Measurements from ENCODE around the gene RIMKLB. TPM values are rescaled to one million over a fixed set of nuclear protein-coding genes. Genes with fewer than 3 reads are reported as not detected.

RIMKLB gene
- total RNA-seq, 1 donor from 2014 or later, result 42.6 TPM

DNA sequence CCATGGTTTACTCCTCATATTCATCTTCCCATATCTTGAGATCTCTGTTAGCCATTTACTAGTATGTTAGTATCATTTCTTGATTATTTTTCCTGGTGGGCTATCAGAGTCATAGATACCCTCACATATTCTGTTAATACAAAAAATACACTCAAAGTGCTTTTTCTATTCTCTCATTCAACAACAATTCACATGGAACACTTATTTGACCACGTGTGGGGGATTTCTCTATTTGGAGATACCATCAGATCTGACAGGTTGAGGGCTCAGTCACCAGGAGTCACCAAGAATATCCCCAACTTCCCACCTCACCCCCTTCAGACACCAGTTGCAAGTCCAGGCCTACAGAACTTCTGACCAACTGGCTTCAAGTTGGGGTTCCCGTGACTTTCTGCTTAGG is 72.7 kb downstream of the RIMKLB start:
- TF ChIP-seq, protein P1, sequence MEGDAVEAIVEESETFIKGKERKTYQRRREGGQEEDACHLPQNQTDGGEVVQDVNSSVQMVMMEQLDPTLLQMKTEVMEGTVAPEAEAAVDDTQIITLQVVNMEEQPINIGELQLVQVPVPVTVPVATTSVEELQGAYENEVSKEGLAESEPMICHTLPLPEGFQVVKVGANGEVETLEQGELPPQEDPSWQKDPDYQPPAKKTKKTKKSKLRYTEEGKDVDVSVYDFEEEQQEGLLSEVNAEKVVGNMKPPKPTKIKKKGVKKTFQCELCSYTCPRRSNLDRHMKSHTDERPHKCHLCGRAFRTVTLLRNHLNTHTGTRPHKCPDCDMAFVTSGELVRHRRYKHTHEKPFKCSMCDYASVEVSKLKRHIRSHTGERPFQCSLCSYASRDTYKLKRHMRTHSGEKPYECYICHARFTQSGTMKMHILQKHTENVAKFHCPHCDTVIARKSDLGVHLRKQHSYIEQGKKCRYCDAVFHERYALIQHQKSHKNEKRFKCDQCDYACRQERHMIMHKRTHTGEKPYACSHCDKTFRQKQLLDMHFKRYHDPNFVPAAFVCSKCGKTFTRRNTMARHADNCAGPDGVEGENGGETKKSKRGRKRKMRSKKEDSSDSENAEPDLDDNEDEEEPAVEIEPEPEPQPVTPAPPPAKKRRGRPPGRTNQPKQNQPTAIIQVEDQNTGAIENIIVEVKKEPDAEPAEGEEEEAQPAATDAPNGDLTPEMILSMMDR (IDR thresholded peaks at IDR 0.05; ENCODE audit: insufficient read depth, low read length, severe bottlenecking), result no peak
- H3K27me3 ChIP-seq (ENCODE audit: control insufficient read depth, insufficient read depth, low read length), result no peaks in the 10 kb centered on the region
- DNase-seq (ENCODE audit: low read depth), result no peak
- H3K4me3 ChIP-seq (ENCODE audit: low read depth, low read length), result no peak overlapping the region
- FAIRE-seq, result no peak
- H3K36me3 ChIP-seq (ENCODE audit: control insufficient read depth, insufficient read depth, low read length), result peaks cover 4% of the 10 kb centered on the region

DNA sequence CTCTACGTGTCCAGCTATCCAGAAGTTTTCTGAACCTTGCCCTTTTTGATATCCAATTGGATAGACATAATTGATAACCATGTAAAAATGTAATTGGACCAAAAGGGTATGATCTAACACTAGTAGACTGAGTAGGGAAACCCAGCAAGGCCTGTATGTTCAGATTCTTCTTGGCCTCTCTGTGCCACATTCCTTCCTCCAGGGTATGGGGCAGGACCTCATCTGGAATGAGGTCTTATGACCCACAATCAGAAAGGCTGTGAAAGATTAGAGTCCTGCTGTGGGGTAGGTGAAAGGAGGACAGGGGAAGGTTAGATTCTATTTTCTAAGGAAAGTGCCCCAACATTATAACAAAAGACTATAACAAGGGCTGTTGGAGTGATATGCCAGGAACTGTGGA is 73.3 kb downstream of the RIMKLB start:
- no peak overlapping the region for H3K4me3 ChIP-seq (ENCODE audit: low read depth, low read length)
- DNase-seq (ENCODE audit: low read depth) (no peak), FAIRE-seq (no peak)
- peaks cover 4% of the 10 kb centered on the region for H3K36me3 ChIP-seq (ENCODE audit: control insufficient read depth, insufficient read depth, low read length)
- no peaks in the 10 kb centered on the region for H3K27me3 ChIP-seq (ENCODE audit: control insufficient read depth, insufficient read depth, low read length)
- TF ChIP-seq, protein P1 (IDR thresholded peaks at IDR 0.05; ENCODE audit: insufficient read depth, low read length, severe bottlenecking), result no peak

DNA sequence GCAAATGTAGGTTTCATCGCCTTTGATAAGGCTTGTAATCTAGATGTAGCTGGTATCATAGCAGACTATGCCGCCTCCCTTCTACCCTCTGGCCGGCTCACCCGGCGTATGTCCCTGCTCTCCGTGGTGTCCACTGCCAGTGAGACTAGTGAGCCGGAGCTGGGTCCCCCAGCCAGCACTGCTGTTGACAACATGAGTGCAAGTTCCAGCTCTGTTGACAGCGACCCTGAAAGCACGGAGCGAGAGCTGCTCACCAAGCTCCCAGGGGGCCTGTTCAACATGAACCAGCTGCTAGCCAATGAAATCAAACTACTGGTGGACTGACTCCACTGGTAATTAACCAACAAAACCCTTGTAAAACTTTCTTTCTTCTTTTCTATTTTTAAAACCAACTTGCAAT is 75.7 kb downstream of the RIMKLB start:
- TF ChIP-seq, protein P1 (IDR thresholded peaks at IDR 0.05; ENCODE audit: insufficient read depth, low read length, severe bottlenecking), result no peak
- no peak for DNase-seq (ENCODE audit: low read depth)
- FAIRE-seq, result no peak
- Histone ChIP-seq H3K4me3 (ENCODE audit: low read depth, low read length) (no peak overlapping the region), H3K27me3 (ENCODE audit: control insufficient read depth, insufficient read depth, low read length) (no peaks in the 10 kb centered on the region), H3K36me3 (ENCODE audit: control insufficient read depth, insufficient read depth, low read length) (peaks cover 4% of the 10 kb centered on the region)

DNA sequence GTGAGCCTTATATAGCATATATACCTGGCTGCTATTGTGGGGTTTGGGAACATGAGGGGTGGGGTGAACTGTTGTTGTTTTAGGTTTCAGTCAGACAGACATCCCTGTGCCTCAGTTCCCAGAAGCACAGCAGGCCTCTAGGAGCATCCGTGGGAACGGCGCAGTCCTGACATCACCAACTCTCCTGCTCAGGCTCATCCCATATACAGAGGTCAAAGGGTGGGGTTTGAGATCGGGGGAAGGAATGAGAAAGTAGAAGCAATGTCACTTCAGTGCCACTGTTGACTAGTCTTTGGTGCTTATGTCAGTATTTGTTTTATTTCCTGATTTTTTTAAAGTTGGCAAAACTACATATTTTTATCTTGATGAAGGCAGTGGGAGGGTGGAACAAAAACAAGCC is 81.5 kb downstream of the RIMKLB start:
- no peaks in the 10 kb centered on the region for H3K27me3 ChIP-seq (ENCODE audit: control insufficient read depth, insufficient read depth, low read length)
- DNase-seq (ENCODE audit: low read depth) (no peak), FAIRE-seq (no peak)
- H3K4me3 ChIP-seq (ENCODE audit: low read depth, low read length), result no peak overlapping the region
- no peaks in the 10 kb centered on the region for H3K36me3 ChIP-seq (ENCODE audit: control insufficient read depth, insufficient read depth, low read length)
- TF ChIP-seq, protein P1 (IDR thresholded peaks at IDR 0.05; ENCODE audit: insufficient read depth, low read length, severe bottlenecking), result no peak

DNA sequence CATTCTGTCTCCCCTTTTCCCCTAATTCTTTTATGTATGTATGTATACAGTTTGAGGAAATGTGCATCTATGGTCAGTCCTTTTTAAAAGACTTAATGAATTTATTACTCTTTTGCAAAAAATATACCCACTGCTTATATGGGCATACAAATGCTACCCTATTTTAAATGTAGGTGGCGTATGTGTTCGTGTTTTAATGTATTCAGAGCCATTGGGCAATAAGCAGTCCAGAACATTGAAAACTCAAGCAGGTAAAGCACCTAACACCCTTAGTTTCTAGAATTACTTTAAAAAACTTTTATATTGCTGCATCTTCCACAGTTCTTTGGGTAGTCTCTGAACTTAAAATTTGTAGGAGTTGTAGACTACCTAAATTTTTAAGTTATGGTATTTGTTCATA is 82.1 kb downstream of the RIMKLB start:
- no peaks in the 10 kb centered on the region for H3K36me3 ChIP-seq (ENCODE audit: control insufficient read depth, insufficient read depth, low read length)
- TF ChIP-seq, protein P1 (IDR thresholded peaks at IDR 0.05; ENCODE audit: insufficient read depth, low read length, severe bottlenecking), result no peak
- no peak overlapping the region for H3K4me3 ChIP-seq (ENCODE audit: low read depth, low read length)
- DNase-seq (ENCODE audit: low read depth) (peak; percentile 8), FAIRE-seq (no peak)
- no peaks in the 10 kb centered on the region for H3K27me3 ChIP-seq (ENCODE audit: control insufficient read depth, insufficient read depth, low read length)

DNA sequence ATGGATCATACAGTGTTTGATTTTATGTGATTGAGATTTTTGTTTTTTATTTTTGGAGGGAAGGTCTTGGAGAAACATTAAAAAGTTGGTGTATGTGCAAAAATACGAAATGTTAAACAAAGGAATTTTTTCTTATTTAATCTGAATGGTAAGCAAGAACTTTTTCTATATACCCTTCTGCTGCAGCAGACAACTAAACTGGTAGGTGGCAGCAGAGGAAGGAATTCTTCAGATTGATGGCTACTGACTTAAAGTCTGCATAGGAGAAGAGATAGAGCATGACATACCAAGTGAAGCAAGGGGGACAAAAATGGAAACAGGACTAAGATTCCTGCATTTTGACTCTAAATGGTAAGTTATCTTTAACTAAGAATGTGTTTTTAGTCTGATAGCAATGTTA is 82.6 kb downstream of the RIMKLB start:
- TF ChIP-seq, protein P1 (IDR thresholded peaks at IDR 0.05; ENCODE audit: insufficient read depth, low read length, severe bottlenecking), result peak; percentile 44
- DNase-seq (ENCODE audit: low read depth) (peak; percentile 47), FAIRE-seq (no peak)

More for the DNA sequence above, 82.6 kb downstream of the RIMKLB start:
- Histone ChIP-seq H3K4me3 (ENCODE audit: low read depth, low read length) (no peak overlapping the region), H3K36me3 (ENCODE audit: control insufficient read depth, insufficient read depth, low read length) (no peaks in the 10 kb centered on the region), H3K27me3 (ENCODE audit: control insufficient read depth, insufficient read depth, low read length) (no peaks in the 10 kb centered on the region)
